PC-9 (cell line): ENCODE results near the gene FAM174C. TPM values are rescaled to one million over a fixed set of nuclear protein-coding genes. Genes with fewer than 3 reads are reported as not detected.

Experiments used
- BruUV-seq: library from RNA; stranded (reverse); fragments of 400-500 nt; replicated peaks from 2 replicates; lab custom pipeline; 2021; lab: Mats Ljungman, UMichigan
- CTCF ChIA-PET: fragments of 300-600 bp; sonication (Branson Sonifier 250); formaldehyde crosslinking; loops from one replicate; lab custom pipeline; 2022; ENCODE audit warnings: antibody characterized with exemption; lab: Charles Lee
- POLR2A ChIA-PET: fragments of 300-600 bp; sonication (Branson Sonifier 250); formaldehyde crosslinking; loops from one replicate; lab custom pipeline; 2022; ENCODE audit warnings: antibody characterized with exemption; ENCODE audit not compliant: unreplicated experiment; lab: Charles Lee
- DNase-seq, 2 experiments: peaks; one replicate each; pipeline versions ENCODE4 v3.0.0 to v3.0.0-alpha.2; 2015 to 2022; ENCODE audit warnings: mixed read lengths in 1 of 2
- H2AFZ ChIP-seq: fragments of 200-600 bp; sonication (generic); 2 replicates; pipeline ENCODE4 v1.8.1; 2017; ENCODE audit warnings: antibody characterized with exemption
- H3F3A ChIP-seq: fragments of 200-600 bp; sonication (generic); 2 replicates; pipeline ENCODE4 v1.8.1; 2017; ENCODE audit warnings: antibody characterized with exemption, mild to moderate bottlenecking, low read depth; ENCODE audit not compliant: insufficient read depth
- H3K27ac ChIP-seq: fragments of 200-600 bp; sonication (generic); 2 replicates; pipeline ENCODE4 v1.6.1; 2016; ENCODE audit warnings: mixed run types
- H3K27me3 ChIP-seq: fragments of 200-600 bp; sonication (generic); 2 replicates; pipeline ENCODE4 v1.6.1; 2016; ENCODE audit warnings: low read depth, mixed run types; ENCODE audit not compliant: insufficient read depth
- H3K36me3 ChIP-seq: fragments of 200-600 bp; sonication (generic); 2 replicates; pipeline ENCODE4 v1.6.1; 2016; ENCODE audit warnings: low read depth, mixed run types
- H3K4me1 ChIP-seq: fragments of 200-600 bp; sonication (generic); replicated peaks from 2 replicates; pipeline ENCODE4 v1.6.1; 2016; ENCODE audit warnings: mixed run types; ENCODE audit not compliant: insufficient read depth
- H3K4me2 ChIP-seq: fragments of 200-600 bp; sonication (generic); 2 replicates; pipeline ENCODE4 v1.6.1; 2017; ENCODE audit warnings: mixed run types
- H3K4me3 ChIP-seq: fragments of 200-600 bp; sonication (generic); 2 replicates; pipeline ENCODE4 v1.6.1; 2016; ENCODE audit warnings: mixed run types
- H3K79me2 ChIP-seq: fragments of 200-600 bp; sonication (generic); 2 replicates; pipeline ENCODE4 v1.6.1; 2017; ENCODE audit warnings: low read depth, mixed run types
- H3K9me2 ChIP-seq: fragments of 200-600 bp; sonication (generic); 2 replicates; pipeline ENCODE4 v1.8.1; 2017; ENCODE audit warnings: mild to moderate bottlenecking; ENCODE audit not compliant: insufficient read depth
- H3K9me3 ChIP-seq: fragments of 200-600 bp; sonication (generic); 2 replicates; pipeline ENCODE4 v1.8.1; 2016; ENCODE audit warnings: low read depth; ENCODE audit not compliant: insufficient read depth
- H4K20me1 ChIP-seq: fragments of 200-600 bp; sonication (generic); 2 replicates; pipeline ENCODE4 v1.8.1; 2017; ENCODE audit not compliant: insufficient read depth
- CTCF ChIP-seq: fragments of 200-600 bp; sonication (generic); conservative IDR thresholded peaks from 2 replicates; pipeline ENCODE4 v1.6.1; 2017; ENCODE audit warnings: mixed run types, antibody characterized with exemption, mild to moderate bottlenecking, moderate library complexity
- EZH2 ChIP-seq: fragments of 200-600 bp; sonication (generic); IDR thresholded peaks from 2 replicates; pipeline ENCODE4 v1.8.0; 2017; ENCODE audit warnings: antibody characterized with exemption, low read depth
- intact Hi-C: fragments of 100-400 bp; cut with micrococcal nuclease; formaldehyde crosslinking; loops from one replicate; pipeline ENCODE4 v1.10.0; 2022; ENCODE audit not compliant: unreplicated experiment
- total RNA-seq: library from RNA; stranded (reverse); gene quantifications from 2 replicates; pipeline ENCODE4 v1.2.3, GENCODE V29; 2021

Gene FAM174C
- total RNA-seq, 1 experiment from 2014 or later, result 51.8 TPM

- Histone ChIP-seq H3K36me3 (no peaks in the 10 kb centered on the region), H2AFZ (no peak overlapping the region), H4K20me1 (no peaks in the 10 kb centered on the region), H3K4me1 (0 out of 2 replicates have a peak, but pooled peaks cover 6% of the 10 kb centered on the region), H3K4me2 (no peak overlapping the region), H3F3A (peaks cover 9% of the 10 kb centered on the region), H3K79me2 (no peaks in the 10 kb centered on the region), H3K27me3 (no peaks in the 10 kb centered on the region), H3K9me2 (no peaks in the 10 kb centered on the region), H3K27ac (no peak overlapping the region), H3K9me3 (no peaks in the 10 kb centered on the region), H3K4me3 (no peak overlapping the region)
- TF ChIP-seq CTCF (no peak), EZH2 (no peak)
- CTCF ChIA-PET, result no interaction called here
- intact Hi-C loops, result no loop called here
- POLR2A ChIA-PET, result no interaction called here
- no peak for DNase-seq
- no TSS peak for BruUV-seq
These were observed 46.0 kb upstream of the FAM174C start for GRCh38 chr19:1229056-1229923.

- Histone ChIP-seq H3K4me2 (no peak overlapping the region), H3K79me2 (no peaks in the 10 kb centered on the region), H3K9me2 (no peaks in the 10 kb centered on the region), H3F3A (peaks cover 9% of the 10 kb centered on the region), H2AFZ (no peak overlapping the region), H3K4me1 (0 out of 2 replicates have a peak, but pooled peaks cover 6% of the 10 kb centered on the region), H4K20me1 (no peaks in the 10 kb centered on the region), H3K27me3 (no peaks in the 10 kb centered on the region), H3K27ac (no peak overlapping the region), H3K36me3 (no peaks in the 10 kb centered on the region), H3K9me3 (no peaks in the 10 kb centered on the region), H3K4me3 (no peak overlapping the region)
- ChIA-PET POLR2A (no interaction called here), CTCF (no interaction called here)
- TF ChIP-seq EZH2, result no peak
- TF ChIP-seq CTCF, result no peak
- intact Hi-C loops, result no loop called here
- BruUV-seq, result no TSS peak
- DNase-seq, result no peak
These were observed 45.2 kb upstream of the FAM174C start for GRCh38 chr19:1229924-1230782.

- no peak overlapping the region for H3K27ac ChIP-seq
- no peaks in the 10 kb centered on the region for H3K36me3 ChIP-seq
- BruUV-seq, result no TSS peak
- ChIA-PET POLR2A (no interaction called here), CTCF (no interaction called here)
- H3K27me3 ChIP-seq, result no peaks in the 10 kb centered on the region
- no peaks in the 10 kb centered on the region for H3K9me2 ChIP-seq
- no peak overlapping the region for H2AFZ ChIP-seq
- no peaks in the 10 kb centered on the region for H4K20me1 ChIP-seq
- intact Hi-C loops, result no loop called here
- H3K79me2 ChIP-seq, result no peaks in the 10 kb centered on the region
- H3F3A ChIP-seq, result peaks cover 9% of the 10 kb centered on the region
- no peak for DNase-seq
- no peak overlapping the region for H3K4me3 ChIP-seq
- 0 out of 2 replicates have a peak, but pooled peaks cover 6% of the 10 kb centered on the region for H3K4me1 ChIP-seq
- no peak for TF ChIP-seq CTCF
- no peak for TF ChIP-seq EZH2
- no peak overlapping the region for H3K4me2 ChIP-seq
- no peaks in the 10 kb centered on the region for H3K9me3 ChIP-seq
These were observed 44.4 kb upstream of the FAM174C start for GRCh38 chr19:1230783-1231489.
